ENCODE measurements around the gene KCNH1. TPM values are rescaled to one million over a fixed set of nuclear protein-coding genes. Genes with fewer than 3 reads are reported as not detected.

KCNH1 gene
- total RNA-seq, 6 experiments from 2014 or later = 0.90 to 1.8 (median 1.5) TPM

- H3K4me1 Mint-ChIP-seq (ENCODE audit: low read depth) = peaks cover 18% of the 10 kb centered on the region
Measured at GRCh38 chr1:210702506-210702905, 431.4 kb downstream of the KCNH1 start.

DNA sequence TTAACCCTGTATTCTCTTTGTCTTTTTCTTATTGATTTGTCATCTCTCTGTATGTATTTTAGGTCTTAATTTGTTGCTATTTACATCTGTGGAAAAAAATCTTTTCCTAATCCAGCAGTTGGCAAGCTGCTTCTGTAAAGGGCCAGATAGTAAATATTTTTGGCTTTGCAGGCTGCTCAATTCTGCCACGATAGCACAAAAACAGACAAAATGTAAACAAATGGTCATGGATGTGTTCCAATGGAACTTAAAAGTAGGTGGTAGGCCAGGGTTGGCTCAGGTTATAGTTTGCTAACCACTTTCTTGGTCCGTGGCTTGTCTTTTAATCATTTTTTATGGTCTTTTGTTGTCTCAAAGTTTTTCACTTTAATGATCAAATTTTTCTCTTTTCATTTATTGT lies 433.4 kb downstream of the KCNH1 start:
- Mint-ChIP-seq H3K4me1 (ENCODE audit: low read depth) (peaks cover 14% of the 10 kb centered on the region), H3K4me3 (no peak overlapping the region), H3K9me3 (no peaks in the 10 kb centered on the region), H3K27me3 (ENCODE audit: insufficient read depth) (no peaks in the 10 kb centered on the region; the same call in 1 of the 2 replicates), H3K27ac (no peak overlapping the region), H3K36me3 (ENCODE audit: low read depth) (no peaks in the 10 kb centered on the region)
- TF ChIP-seq, protein P1, sequence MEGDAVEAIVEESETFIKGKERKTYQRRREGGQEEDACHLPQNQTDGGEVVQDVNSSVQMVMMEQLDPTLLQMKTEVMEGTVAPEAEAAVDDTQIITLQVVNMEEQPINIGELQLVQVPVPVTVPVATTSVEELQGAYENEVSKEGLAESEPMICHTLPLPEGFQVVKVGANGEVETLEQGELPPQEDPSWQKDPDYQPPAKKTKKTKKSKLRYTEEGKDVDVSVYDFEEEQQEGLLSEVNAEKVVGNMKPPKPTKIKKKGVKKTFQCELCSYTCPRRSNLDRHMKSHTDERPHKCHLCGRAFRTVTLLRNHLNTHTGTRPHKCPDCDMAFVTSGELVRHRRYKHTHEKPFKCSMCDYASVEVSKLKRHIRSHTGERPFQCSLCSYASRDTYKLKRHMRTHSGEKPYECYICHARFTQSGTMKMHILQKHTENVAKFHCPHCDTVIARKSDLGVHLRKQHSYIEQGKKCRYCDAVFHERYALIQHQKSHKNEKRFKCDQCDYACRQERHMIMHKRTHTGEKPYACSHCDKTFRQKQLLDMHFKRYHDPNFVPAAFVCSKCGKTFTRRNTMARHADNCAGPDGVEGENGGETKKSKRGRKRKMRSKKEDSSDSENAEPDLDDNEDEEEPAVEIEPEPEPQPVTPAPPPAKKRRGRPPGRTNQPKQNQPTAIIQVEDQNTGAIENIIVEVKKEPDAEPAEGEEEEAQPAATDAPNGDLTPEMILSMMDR (IDR thresholded peaks at IDR 0.05) = no peak
- DNase-seq = peak; percentile 12

More at GRCh38 chr1:210702506-210702905, 431.4 kb downstream of the KCNH1 start:
- H3K36me3 Mint-ChIP-seq (ENCODE audit: low read depth) = no peaks in the 10 kb centered on the region
- DNase-seq = no peak
- H3K27me3 Mint-ChIP-seq (ENCODE audit: insufficient read depth) = no peaks in the 10 kb centered on the region
- no peak overlapping the region for H3K4me3 Mint-ChIP-seq
- no peaks in the 10 kb centered on the region for H3K9me3 Mint-ChIP-seq
- no peak overlapping the region for H3K27ac Mint-ChIP-seq
- TF ChIP-seq, protein P1 (IDR thresholded peaks at IDR 0.05) = no peak

DNA sequence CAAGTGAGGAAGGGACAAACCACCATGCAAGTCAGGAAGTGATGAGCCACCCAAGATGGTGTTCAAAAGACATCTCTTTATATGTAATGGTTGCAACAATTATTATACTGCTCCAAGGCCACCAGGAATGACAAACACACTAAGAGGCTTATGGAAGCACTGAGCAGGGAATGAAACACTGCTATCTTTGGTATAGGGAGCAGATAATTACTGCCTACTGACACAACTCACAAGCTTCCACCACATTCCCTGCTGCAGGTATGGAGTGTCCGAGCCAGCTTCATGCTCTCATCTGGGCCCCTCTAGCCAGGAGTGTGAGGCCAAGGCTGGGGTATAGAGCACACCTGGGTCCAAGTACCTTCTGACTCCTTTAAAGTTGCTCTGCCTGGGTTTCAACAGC lies 433.9 kb downstream of the KCNH1 start:
- peaks cover 14% of the 10 kb centered on the region for H3K4me1 Mint-ChIP-seq (ENCODE audit: low read depth)
- no peak for DNase-seq

DNA sequence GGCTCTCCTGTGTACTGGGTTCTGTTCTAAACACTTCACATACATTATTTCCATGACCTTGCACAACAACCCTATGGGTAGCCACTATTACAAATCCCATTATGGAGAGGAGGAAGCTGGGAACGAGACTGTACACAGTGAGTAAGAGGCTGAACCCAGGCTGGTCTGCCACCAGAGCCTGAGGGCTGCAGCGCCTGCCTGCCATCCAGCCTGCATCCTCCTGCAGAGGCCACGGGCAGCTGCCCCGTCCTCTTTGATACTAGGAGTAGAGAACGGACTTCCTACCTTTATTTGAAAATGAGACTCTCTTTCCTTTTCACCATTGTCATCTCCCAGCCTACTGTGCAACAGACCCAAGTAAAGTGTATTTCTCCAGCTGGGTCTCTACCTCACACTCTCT lies 435.3 kb downstream of the KCNH1 start:
- Mint-ChIP-seq H3K9me3 (no peaks in the 10 kb centered on the region), H3K27ac (no peak overlapping the region), H3K4me1 (ENCODE audit: low read depth) (peaks cover 14% of the 10 kb centered on the region), H3K27me3 (ENCODE audit: insufficient read depth) (no peaks in the 10 kb centered on the region; the same call in 1 of the 2 replicates), H3K36me3 (ENCODE audit: low read depth) (no peaks in the 10 kb centered on the region), H3K4me3 (no peak overlapping the region)
- TF ChIP-seq, protein P1 (IDR thresholded peaks at IDR 0.05) = no peak
- no peak for DNase-seq

More for the DNA sequence above, 433.9 kb downstream of the KCNH1 start:
- H3K4me3 Mint-ChIP-seq = no peak overlapping the region
- H3K9me3 Mint-ChIP-seq = no peaks in the 10 kb centered on the region
- no peaks in the 10 kb centered on the region; the same call in 1 of the 2 replicates for H3K27me3 Mint-ChIP-seq (ENCODE audit: insufficient read depth)
- no peak overlapping the region for H3K27ac Mint-ChIP-seq
- TF ChIP-seq, protein P1 (IDR thresholded peaks at IDR 0.05) = no peak
- no peaks in the 10 kb centered on the region for H3K36me3 Mint-ChIP-seq (ENCODE audit: low read depth)

- no peaks in the 10 kb centered on the region for H3K36me3 Mint-ChIP-seq (ENCODE audit: low read depth)
- no peak for DNase-seq
- H3K4me1 Mint-ChIP-seq (ENCODE audit: low read depth) = peaks cover 14% of the 10 kb centered on the region
- H3K9me3 Mint-ChIP-seq = no peaks in the 10 kb centered on the region
- no peaks in the 10 kb centered on the region; the same call in 1 of the 2 replicates for H3K27me3 Mint-ChIP-seq (ENCODE audit: insufficient read depth)
- no peak overlapping the region for H3K4me3 Mint-ChIP-seq
- TF ChIP-seq, protein P1 (IDR thresholded peaks at IDR 0.05) = no peak
- no peak overlapping the region for H3K27ac Mint-ChIP-seq
Measured at GRCh38 chr1:210697185-210697584, 436.8 kb downstream of the KCNH1 start.

- Mint-ChIP-seq H3K9me3 (no peaks in the 10 kb centered on the region), H3K4me1 (ENCODE audit: low read depth) (peaks cover 14% of the 10 kb centered on the region), H3K27ac (no peak overlapping the region), H3K36me3 (ENCODE audit: low read depth) (no peaks in the 10 kb centered on the region), H3K27me3 (ENCODE audit: insufficient read depth) (no peaks in the 10 kb centered on the region; the same call in 1 of the 2 replicates), H3K4me3 (no peak overlapping the region)
- TF ChIP-seq, protein P1 (IDR thresholded peaks at IDR 0.05) = no peak
- peak; percentile 11 for DNase-seq
Measured at GRCh38 chr1:210696709-210697108, 437.2 kb downstream of the KCNH1 start.

Measured in HFFc6 (cell line).